HUES6 (cell line): ENCODE results near the gene KIF5A.

ENCODE experiments used
- H3K27ac ChIP-seq: 2 replicates; pipeline ENCODE4 v1.7.0; 2013; ENCODE audit warnings: low read depth, mild to moderate bottlenecking, low read length, inconsistent platforms
- H3K27me3 ChIP-seq: 2 replicates; pipeline ENCODE4 v1.6.1; 2013; ENCODE audit warnings: low read length; ENCODE audit not compliant: control insufficient read depth, insufficient read depth
- H3K36me3 ChIP-seq: 2 replicates; pipeline ENCODE4 v1.6.1; 2013; ENCODE audit warnings: low read length; ENCODE audit not compliant: control insufficient read depth, insufficient read depth
- H3K4me1 ChIP-seq: 2 replicates; pipeline ENCODE4 v1.6.1; 2013; ENCODE audit warnings: low read length; ENCODE audit not compliant: control insufficient read depth, insufficient read depth
- H3K4me3 ChIP-seq: 2 replicates; pipeline ENCODE4 v1.5.1; 2013; ENCODE audit warnings: low read depth, low read length
- H3K9ac ChIP-seq: one replicate; pipeline ENCODE4 v1.6.1; 2013; ENCODE audit warnings: mild to moderate bottlenecking, low read length
- H3K9me3 ChIP-seq: 2 replicates; pipeline ENCODE4 v1.6.1; 2013; ENCODE audit warnings: low read depth, low read length; ENCODE audit not compliant: control insufficient read depth, insufficient read depth

KIF5A gene

DNA sequence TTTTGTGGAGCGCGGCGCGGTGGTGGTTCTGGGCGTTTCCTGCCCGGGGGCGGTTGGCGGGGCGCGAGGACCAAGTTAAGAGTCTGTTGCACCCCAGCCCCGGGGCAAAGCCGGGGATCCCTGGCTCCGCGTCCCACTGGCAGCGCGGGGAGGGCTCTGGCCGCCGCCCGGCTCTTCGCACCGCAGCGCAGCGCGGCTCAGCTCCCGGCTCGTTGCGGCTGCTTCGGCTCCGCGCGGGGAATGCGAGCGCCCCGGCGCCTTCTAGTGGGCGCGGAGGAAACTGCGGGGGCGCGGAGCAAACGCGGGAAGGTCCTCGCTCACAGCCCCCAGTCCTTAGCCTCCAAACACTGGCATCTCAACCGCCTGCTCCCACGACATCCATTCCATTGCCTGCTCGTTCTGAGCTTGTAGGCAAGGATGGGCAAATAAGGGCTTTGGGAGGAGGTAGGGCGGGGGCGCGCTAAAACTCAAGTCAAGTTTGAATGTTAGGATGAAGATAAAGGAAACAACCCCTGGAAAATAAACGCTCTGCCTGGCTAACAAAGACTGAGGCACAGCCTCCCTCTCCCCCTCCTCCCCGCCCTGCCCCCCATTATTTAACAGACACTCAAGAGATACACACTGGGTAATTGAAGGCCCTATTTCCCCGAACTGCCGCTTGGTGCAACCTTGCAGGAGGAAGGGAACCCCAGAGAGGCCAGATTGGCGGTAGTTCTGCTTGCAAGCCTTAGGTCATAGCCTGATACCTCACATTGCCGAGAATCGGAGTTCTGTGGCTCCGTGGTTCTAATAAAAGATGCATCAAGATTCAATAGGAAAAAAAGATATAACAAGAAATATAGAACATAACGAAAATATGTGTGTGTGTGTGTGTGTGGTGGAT is 83.4 kb downstream of the KIF5A start, which contains the start of gene B4GALNT1:
Gene B4GALNT1 (minus strand): TSS at position 244 of the 883 bp plus-strand sequence. CDS start 1,069 bp downstream, outside the sequence.
- Histone ChIP-seq H3K9me3 (no peaks in the 10 kb centered on the region), H3K36me3 (no peaks in the 10 kb centered on the region), H3K27ac (no peak within 1 kb of the TSS), H3K4me1 (peaks cover 9% of the 10 kb centered on the region), H3K9ac (peak within 1 kb of the TSS; percentile 39), H3K4me3 (peak within 1 kb of the TSS; percentile 71), H3K27me3 (peaks cover 71% of the 10 kb centered on the region)
